AG04450 (cell line): ENCODE results near the gene SH2D3A. TPM values are rescaled to one million over a fixed set of nuclear protein-coding genes. Genes with fewer than 3 reads are reported as not detected.

Source experiments
- CTCF ChIA-PET: fragments of 300-600, 350-600 bp; formaldehyde crosslinking; extraction: SDS; loops from one replicate; lab custom pipeline; 2022; ENCODE audit warnings: antibody characterized with exemption, inconsistent platforms; lab: Charles Lee
- POLR2A ChIA-PET: fragments of 350-600 bp; formaldehyde crosslinking; extraction: SDS; loops from one replicate; lab custom pipeline; 2021; ENCODE audit warnings: antibody characterized with exemption, inconsistent platforms; lab: Yijun Ruan, JAX
- DNase-seq: peaks from one replicate; pipeline ENCODE4 v3.0.0-alpha.2; 2011; ENCODE audit warnings: low read depth, low spot score
- H3K27ac ChIP-seq: one replicate; pipeline ENCODE4 v1.5.1; 2012; ENCODE audit warnings: low read depth, low read length, control low read depth
- H3K27me3 ChIP-seq: one replicate; pipeline ENCODE4 v1.6.0; 2012; ENCODE audit warnings: low read length; ENCODE audit not compliant: control insufficient read depth, insufficient read depth
- H3K4me3 ChIP-seq: 2 replicates; pipeline ENCODE4 v1.5.1; 2011; ENCODE audit warnings: mild to moderate bottlenecking, low read depth, low read length, control low read depth
- H3K9me3 ChIP-seq: 2 replicates; pipeline ENCODE4 v1.5.1; 2012; ENCODE audit warnings: low read length; ENCODE audit not compliant: control insufficient read depth, insufficient read depth
- CTCF ChIP-seq: IDR thresholded peaks from 2 replicates; pipeline ENCODE4 v1.5.1; 2011; ENCODE audit warnings: low read depth, low read length, control low read depth, inconsistent platforms
- polyA plus RNA-seq: library from polyadenylated mRNA; depleted of rRNA; stranded (reverse); fragments of >200 nt; gene quantifications from 2 replicates; pipeline ENCODE4 v1.2.3, GENCODE V29; 2011

SH2D3A gene
- polyA plus RNA-seq, 1 experiment = not detected

GRCh38 chr19:6708346-6708745 lies 58.9 kb downstream of the SH2D3A start:
- POLR2A ChIA-PET = no interaction called here
- peaks cover 5% of the 10 kb centered on the region for H3K27me3 ChIP-seq
- CTCF ChIA-PET = no interaction called here
- no peak overlapping the region for H3K27ac ChIP-seq
- H3K4me3 ChIP-seq = no peak overlapping the region
- H3K9me3 ChIP-seq = peaks cover 5% of the 10 kb centered on the region; the same call in 1 of the 2 replicates
- DNase-seq = no peak
- TF ChIP-seq CTCF = no peak

GRCh38 chr19:6707658-6708018 lies 59.6 kb downstream of the SH2D3A start:
- no peak for TF ChIP-seq CTCF
- POLR2A ChIA-PET = no interaction called here
- CTCF ChIA-PET = no interaction called here
- H3K27me3 ChIP-seq = peaks cover 5% of the 10 kb centered on the region
- no peak for DNase-seq
- H3K27ac ChIP-seq = no peak overlapping the region
- no peaks in the 10 kb centered on the region; the same call in 1 of the 2 replicates for H3K9me3 ChIP-seq
- no peak overlapping the region for H3K4me3 ChIP-seq

GRCh38 chr19:6707011-6707657 lies 60.1 kb downstream of the SH2D3A start:
- ChIA-PET POLR2A (no interaction called here), CTCF (no interaction called here)
- no peaks in the 10 kb centered on the region; the same call in 1 of the 2 replicates for H3K9me3 ChIP-seq
- no peak for DNase-seq
- no peak overlapping the region for H3K27ac ChIP-seq
- no peak overlapping the region for H3K4me3 ChIP-seq
- H3K27me3 ChIP-seq = peaks cover 5% of the 10 kb centered on the region
- no peak for TF ChIP-seq CTCF

- peaks cover 5% of the 10 kb centered on the region for H3K27me3 ChIP-seq
- POLR2A ChIA-PET = interaction anchor here (0.6 kb wide), 1 partner anchor 592 kb away, joined by 4 read pairs; no protein-coding TSS in a partner anchor
- H3K9me3 ChIP-seq = no peaks in the 10 kb centered on the region; the same call in 1 of the 2 replicates
- no peak overlapping the region for H3K4me3 ChIP-seq
- no peak for TF ChIP-seq CTCF
- H3K27ac ChIP-seq = no peak overlapping the region
- CTCF ChIA-PET = no interaction called here
- DNase-seq = no peak
Observed at GRCh38 chr19:6706633-6706958, 60.6 kb downstream of the SH2D3A start.

GRCh38 chr19:6705931-6706632 lies 61.2 kb downstream of the SH2D3A start:
- Histone ChIP-seq H3K9me3 (no peaks in the 10 kb centered on the region; the same call in 1 of the 2 replicates), H3K27ac (no peak overlapping the region), H3K27me3 (peaks cover 3% of the 10 kb centered on the region), H3K4me3 (no peak overlapping the region)
- no peak for TF ChIP-seq CTCF
- ChIA-PET POLR2A (interaction anchor here (0.6 kb wide), 1 partner anchor 591 kb away, joined by 4 read pairs; no protein-coding TSS in a partner anchor), CTCF (no interaction called here)
- DNase-seq = no peak
